ENCODE measurements around the gene LRRC8D. TPM values are rescaled to one million over a fixed set of nuclear protein-coding genes. Genes with fewer than 3 reads are reported as not detected.
A peak's percentile ranks its signal among the peaks of the same experiment; 100 is the strongest.

LRRC8D gene
- total and polyA plus RNA-seq, 9 of the 15 experiments (the other 6 are each of a cell fraction or from before 2014, with no cell fraction given): 3.4 to 53.9 (median 15.9) TPM

- peak; percentile 7; the same call in 1 of the 2 replicates for TF ChIP-seq ETS1 (conservative IDR thresholded peaks at IDR 0.05; ENCODE audit: control insufficient read depth, low read depth, low read length)
- peak; percentile 36; the same call in 1 of the 2 replicates for TF ChIP-seq ESRRA (IDR thresholded peaks at IDR 0.05; ENCODE audit: borderline replicate concordance, low read depth)
- TF ChIP-seq ZC3H8 (IDR thresholded peaks at IDR 0.05): no peak
- no peak for TF ChIP-seq ETV6 (IDR thresholded peaks at IDR 0.05; ENCODE audit: borderline replicate concordance in 1 of 2, low read depth in 2 of 2, low read length in 1 of 2)
- 0 out of 2 replicates have a peak, but pooled peaks have one; percentile 22 for TF ChIP-seq ETV6 (CRISPR knock-in tag; IDR thresholded peaks at IDR 0.05; ENCODE audit: borderline replicate concordance)
- 0 out of 2 replicates have a peak, but pooled peaks have one; percentile 30 for TF ChIP-seq ZNF609 (CRISPR knock-in tag; IDR thresholded peaks at IDR 0.05; ENCODE audit: borderline replicate concordance)
- peak; percentile 59; the same call in 1 of the 2 replicates for TF ChIP-seq MTA3 (IDR thresholded peaks at IDR 0.05; ENCODE audit: borderline replicate concordance)
- TF ChIP-seq ZBTB9 (CRISPR knock-in tag; IDR thresholded peaks at IDR 0.05): peak; percentile 56; the same call in 1 of the 2 replicates
- peak; percentile 95 for TF ChIP-seq USF2 (CRISPR knock-in tag; IDR thresholded peaks at IDR 0.05)
- TF ChIP-seq RCOR1 (IDR thresholded peaks at IDR 0.05; ENCODE audit: borderline replicate concordance in 1 of 2, low read depth in 2 of 2, low read length in 2 of 2): 0 out of 4 replicates have a peak, but pooled peaks of 1 of the 2 experiments have one; percentile 58
- peak; percentile 29; the same call in 1 of the 2 replicates for TF ChIP-seq FOSL1 (tag; conservative IDR thresholded peaks at IDR 0.05)
- peak; percentile 17; the same call in 1 of the 2 replicates for TF ChIP-seq ATF7 (IDR thresholded peaks at IDR 0.05)
- TF ChIP-seq ZNF668 (CRISPR knock-in tag; IDR thresholded peaks at IDR 0.05): no peak
- TF ChIP-seq NELFE (IDR thresholded peaks at IDR 0.05; ENCODE audit: insufficient read depth, insufficient read length): no peak
Observed at GRCh38 chr1:89820422-89821321, at the start of gene LRRC8D (continued).
